SJSA1 (cell line): ENCODE data around the gene FFAR3. TPM values are rescaled to one million over a fixed set of nuclear protein-coding genes. Genes with fewer than 3 reads are reported as not detected.
"Not testable (repeated sequence)": the region's sequence is repeated elsewhere in the genome, so short reads cannot be mapped to it uniquely, and the experiment has no call there.

ENCODE experiments used
- DNase-seq, 2 experiments: peaks; one replicate each; pipeline ENCODE4 v3.0.0-alpha.2; 2015 to 2020; ENCODE audit warnings: low spot score in 2 of 2, low read depth in 1 of 2
- H3K27ac ChIP-seq: fragments of 250-450 bp; sonication (Bioruptor Pico); 2 replicates; pipeline ENCODE4 v1.5.1; 2020; ENCODE audit warnings: mild to moderate bottlenecking, moderate library complexity
- H3K27me3 ChIP-seq: fragments of 250-450 bp; sonication (Bioruptor Pico); replicated peaks from 2 replicates; pipeline ENCODE4 v1.5.1; 2020; ENCODE audit warnings: mild to moderate bottlenecking, moderate library complexity
- H3K36me3 ChIP-seq: fragments of 250-450 bp; sonication (Bioruptor Pico); 2 replicates; pipeline ENCODE4 v1.5.1; 2020; ENCODE audit warnings: mild to moderate bottlenecking
- H3K4me1 ChIP-seq: fragments of 250-450 bp; sonication (Bioruptor Pico); replicated peaks from 2 replicates; pipeline ENCODE4 v1.6.1; 2021; ENCODE audit warnings: mild to moderate bottlenecking
- H3K4me3 ChIP-seq: fragments of 250-450 bp; sonication (Bioruptor Pico); 2 replicates; pipeline ENCODE4 v1.5.1; 2020; ENCODE audit warnings: mild to moderate bottlenecking
- H3K9me3 ChIP-seq: fragments of 250-450 bp; sonication (Bioruptor Pico); replicated peaks from 2 replicates; pipeline ENCODE4 v1.5.1; 2020; ENCODE audit warnings: mild to moderate bottlenecking
- total RNA-seq: library from RNA; depleted of rRNA; stranded (reverse); fragments of >200 nt; shearing (Covaris generic); gene quantifications from 2 replicates; pipeline ENCODE4 v1.2.3, GENCODE V29; 2014

Gene FFAR3
- total RNA-seq, 1 experiment from 2014 or later: not detected

GRCh38 chr19:35362261-35363000 is 4.2 kb downstream of the FFAR3 start:
- no peak overlapping the region for H3K27ac ChIP-seq
- H3K27me3 ChIP-seq: peaks cover 18% of the 10 kb centered on the region
- H3K4me1 ChIP-seq: no peaks in the 10 kb centered on the region
- no peaks in the 10 kb centered on the region for H3K9me3 ChIP-seq
- H3K36me3 ChIP-seq: no peaks in the 10 kb centered on the region
- H3K4me3 ChIP-seq: no peak overlapping the region
- no peak for DNase-seq

GRCh38 chr19:35363001-35363590 is 4.8 kb downstream of the FFAR3 start:
- Histone ChIP-seq H3K27ac (no peak overlapping the region), H3K9me3 (no peaks in the 10 kb centered on the region), H3K36me3 (no peaks in the 10 kb centered on the region), H3K4me3 (no peak overlapping the region), H3K27me3 (peaks cover 11% of the 10 kb centered on the region), H3K4me1 (no peaks in the 10 kb centered on the region)
- DNase-seq: no peak

- Histone ChIP-seq H3K4me3 (no peak overlapping the region), H3K27me3 (peaks cover 10% of the 10 kb centered on the region), H3K27ac (no peak overlapping the region), H3K4me1 (no peaks in the 10 kb centered on the region), H3K9me3 (no peaks in the 10 kb centered on the region), H3K36me3 (no peaks in the 10 kb centered on the region)
- no peak for DNase-seq
These were observed 5.6 kb downstream of the FFAR3 start for GRCh38 chr19:35363711-35364425.

GRCh38 chr19:35365303-35365702 is 7.0 kb downstream of the FFAR3 start:
- Histone ChIP-seq H3K36me3 (no peaks in the 10 kb centered on the region), H3K4me1 (no peaks in the 10 kb centered on the region), H3K27ac (no peak overlapping the region), H3K4me3 (no peak overlapping the region), H3K27me3 (peaks cover 10% of the 10 kb centered on the region), H3K9me3 (no peaks in the 10 kb centered on the region)
- no peak for DNase-seq

- Histone ChIP-seq H3K9me3 (no peaks in the 10 kb centered on the region), H3K27ac (no peak overlapping the region), H3K27me3 (no peaks in the 10 kb centered on the region; the same call in 1 of the 2 replicates), H3K36me3 (no peaks in the 10 kb centered on the region), H3K4me3 (no peak overlapping the region), H3K4me1 (no peaks in the 10 kb centered on the region)
- DNase-seq: no peak
These were observed 10.1 kb downstream of the FFAR3 start for GRCh38 chr19:35368378-35368777.

- Histone ChIP-seq H3K4me1 (no peaks in the 10 kb centered on the region), H3K27ac (no peak overlapping the region), H3K36me3 (no peaks in the 10 kb centered on the region), H3K9me3 (no peaks in the 10 kb centered on the region), H3K27me3 (no peaks in the 10 kb centered on the region; the same call in 1 of the 2 replicates), H3K4me3 (no peak overlapping the region)
- DNase-seq: no peak
These were observed 11.3 kb downstream of the FFAR3 start for GRCh38 chr19:35369522-35369921.

- no peak for DNase-seq
- no peaks in the 10 kb centered on the region for H3K36me3 ChIP-seq
- H3K4me3 ChIP-seq: no peak within 1 kb of the TSS
- H3K27ac ChIP-seq: no peak within 1 kb of the TSS
- H3K9me3 ChIP-seq: no peaks in the 10 kb centered on the region
- H3K27me3 ChIP-seq: no peaks in the 10 kb centered on the region; the same call in 1 of the 2 replicates
- no peaks in the 10 kb centered on the region for H3K4me1 ChIP-seq
These were observed 12.5 kb downstream of the FFAR3 start, which contains the start of gene GPR42 for GRCh38 chr19:35370722-35371121. Gene GPR42 (plus strand): TSS chr19:35371068. CDS start chr19:35371360, 292 bp downstream.

- Histone ChIP-seq H3K9me3 (no peaks in the 10 kb centered on the region), H3K27me3 (no peaks in the 10 kb centered on the region)
- DNase-seq: no peak
These were observed 15.2 kb downstream of the FFAR3 start for GRCh38 chr19:35373492-35373891.

GRCh38 chr19:35374031-35374430 is 15.8 kb downstream of the FFAR3 start:
- H3K36me3 ChIP-seq, H3K4me1 ChIP-seq, H3K27ac ChIP-seq, H3K9me3 ChIP-seq, H3K27me3 ChIP-seq, DNase-seq, H3K4me3 ChIP-seq: not testable (repeated sequence)

More at GRCh38 chr19:35373492-35373891, 15.2 kb downstream of the FFAR3 start:
- H3K4me1 ChIP-seq: no peaks in the 10 kb centered on the region
- H3K4me3 ChIP-seq: no peak overlapping the region
- H3K36me3 ChIP-seq: no peaks in the 10 kb centered on the region
- no peak overlapping the region for H3K27ac ChIP-seq

- no peaks in the 10 kb centered on the region for H3K27me3 ChIP-seq
- H3K4me1 ChIP-seq: no peaks in the 10 kb centered on the region
- DNase-seq: no peak
- no peak overlapping the region for H3K4me3 ChIP-seq
- H3K27ac ChIP-seq: no peak overlapping the region
- no peaks in the 10 kb centered on the region for H3K36me3 ChIP-seq
- no peaks in the 10 kb centered on the region for H3K9me3 ChIP-seq
These were observed 17.4 kb downstream of the FFAR3 start for GRCh38 chr19:35375505-35376307.

GRCh38 chr19:35377656-35378055 is 19.4 kb downstream of the FFAR3 start:
- no peak for DNase-seq
- H3K4me1 ChIP-seq: no peaks in the 10 kb centered on the region
- no peaks in the 10 kb centered on the region for H3K9me3 ChIP-seq
- no peaks in the 10 kb centered on the region for H3K36me3 ChIP-seq
- no peak overlapping the region for H3K4me3 ChIP-seq
- no peaks in the 10 kb centered on the region for H3K27me3 ChIP-seq
- H3K27ac ChIP-seq: no peak overlapping the region

- Histone ChIP-seq H3K27me3 (no peaks in the 10 kb centered on the region), H3K4me1 (no peaks in the 10 kb centered on the region), H3K9me3 (no peaks in the 10 kb centered on the region), H3K27ac (no peak overlapping the region), H3K4me3 (no peak overlapping the region), H3K36me3 (no peaks in the 10 kb centered on the region)
- DNase-seq: no peak
These were observed 20.1 kb downstream of the FFAR3 start for GRCh38 chr19:35378356-35378755.

- DNase-seq, H3K4me3 ChIP-seq, H3K4me1 ChIP-seq, H3K36me3 ChIP-seq, H3K9me3 ChIP-seq, H3K27ac ChIP-seq, H3K27me3 ChIP-seq: not testable (repeated sequence)
These were observed 21.3 kb downstream of the FFAR3 start for GRCh38 chr19:35379545-35379944.
